GM18526 (cell line): Measurements from ENCODE around the gene FKBP14.

Source experiments
- POLR2A ChIP-seq: IDR thresholded peaks from 3 replicates; pipeline ENCODE4 v1.6.1; 2011; ENCODE audit not compliant: insufficient read length; ENCODE audit errors: extremely low read depth

The FKBP14 gene

GRCh38 chr7:30019960-30020359 is 6.5 kb downstream of the FKBP14 start:
- no peak for TF ChIP-seq POLR2A

- TF ChIP-seq POLR2A = no peak
Measured at GRCh38 chr7:30019387-30019786, 7.1 kb downstream of the FKBP14 start.

DNA sequence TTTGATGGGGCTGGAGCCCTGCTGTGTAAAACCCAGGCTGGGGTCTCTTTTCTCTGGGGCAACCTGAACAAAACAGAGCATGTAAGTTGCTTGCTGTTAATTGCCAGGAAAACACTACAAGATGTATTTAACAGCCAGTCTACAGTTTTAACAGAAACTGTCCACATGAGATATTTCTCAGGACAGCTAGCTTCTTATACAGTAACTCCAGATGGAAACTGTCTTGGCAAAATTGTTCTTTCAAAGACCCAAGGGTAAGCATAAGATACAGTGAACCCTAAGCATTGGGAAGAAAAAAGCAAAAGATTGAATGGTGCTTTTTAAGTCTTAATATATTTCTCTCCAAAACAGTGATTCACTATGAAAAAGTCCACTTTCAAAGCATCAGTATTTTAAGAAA is 8.1 kb downstream of the FKBP14 start:
- TF ChIP-seq POLR2A = no peak

DNA sequence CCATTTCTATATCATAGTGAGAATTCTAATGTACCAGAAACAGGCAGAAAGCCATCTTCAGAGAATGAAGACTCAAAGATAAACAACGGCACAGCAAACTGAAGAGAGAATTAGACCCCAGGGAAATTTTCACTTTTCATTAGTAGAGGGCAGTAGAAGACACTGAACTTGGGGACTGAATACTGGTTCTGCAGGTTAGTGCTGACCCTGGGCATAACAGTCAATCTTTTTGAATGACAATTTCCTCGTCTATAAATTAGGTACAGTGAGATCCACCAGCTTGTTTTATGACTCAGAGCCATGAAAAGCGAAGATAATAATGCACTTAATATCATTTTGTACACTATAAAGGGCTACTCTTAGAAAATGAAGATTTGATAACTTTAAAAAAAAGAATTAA is 13.7 kb downstream of the FKBP14 start:
- no peak for TF ChIP-seq POLR2A

DNA sequence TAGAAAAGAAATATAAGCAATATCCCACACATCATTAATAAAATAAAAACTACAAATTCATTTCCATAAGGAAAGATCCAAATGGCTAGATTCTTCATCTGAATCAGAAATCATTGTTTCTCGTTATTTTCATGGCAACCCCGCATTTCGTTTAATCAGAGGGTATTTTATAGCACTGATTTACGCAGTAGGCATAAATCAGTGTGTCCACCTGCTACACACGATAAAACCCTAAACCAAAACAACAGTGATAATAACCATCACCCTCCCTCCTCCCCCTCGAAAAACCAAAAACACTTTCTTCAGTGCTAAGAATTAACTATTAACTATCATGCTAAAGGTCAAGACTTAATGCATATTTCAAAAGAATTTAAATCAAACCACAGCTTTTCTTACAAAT is 16.5 kb downstream of the FKBP14 start:
- TF ChIP-seq POLR2A = no peak

GRCh38 chr7:30005464-30005863 is 21.0 kb downstream of the FKBP14 start:
- TF ChIP-seq POLR2A = no peak

DNA sequence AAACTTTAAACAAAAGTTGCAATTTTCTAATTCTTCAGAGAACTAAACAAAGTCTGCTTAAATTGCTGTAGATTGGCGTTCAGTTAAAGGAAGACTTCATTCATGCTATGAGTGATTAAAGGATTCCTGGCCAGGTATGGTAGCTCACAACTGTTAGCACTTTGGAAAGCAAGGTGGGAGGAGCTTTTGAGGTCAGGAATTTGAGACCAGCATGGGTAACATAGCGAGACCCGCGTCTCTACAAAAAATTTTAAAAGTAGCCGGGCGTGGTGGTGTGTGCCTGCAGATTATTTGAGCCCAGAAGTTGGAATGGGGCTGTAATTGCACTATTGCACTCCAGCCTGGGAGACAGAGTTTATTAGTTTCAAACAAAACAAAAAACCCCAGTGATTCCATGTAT is 23.4 kb downstream of the FKBP14 start:
- TF ChIP-seq POLR2A = no peak

DNA sequence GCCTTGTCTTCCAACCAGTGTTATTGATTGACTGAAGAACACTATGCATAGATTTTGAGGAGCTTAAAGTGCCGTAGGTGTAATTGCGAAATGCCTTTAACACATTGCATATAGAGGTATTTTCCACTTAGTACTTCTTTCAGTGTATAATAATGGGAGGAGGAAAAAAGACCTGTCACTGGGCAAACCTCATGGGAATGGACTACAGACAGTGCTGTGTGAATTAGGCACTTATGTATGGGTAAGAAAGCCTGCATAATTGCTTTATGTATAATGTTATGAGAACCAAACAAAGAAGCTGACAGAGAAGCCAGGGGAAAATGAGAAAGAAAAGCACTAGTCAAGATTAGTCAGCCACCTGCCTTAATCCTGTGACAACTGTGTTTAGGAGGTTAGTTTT is 24.5 kb downstream of the FKBP14 start:
- TF ChIP-seq POLR2A = no peak

DNA sequence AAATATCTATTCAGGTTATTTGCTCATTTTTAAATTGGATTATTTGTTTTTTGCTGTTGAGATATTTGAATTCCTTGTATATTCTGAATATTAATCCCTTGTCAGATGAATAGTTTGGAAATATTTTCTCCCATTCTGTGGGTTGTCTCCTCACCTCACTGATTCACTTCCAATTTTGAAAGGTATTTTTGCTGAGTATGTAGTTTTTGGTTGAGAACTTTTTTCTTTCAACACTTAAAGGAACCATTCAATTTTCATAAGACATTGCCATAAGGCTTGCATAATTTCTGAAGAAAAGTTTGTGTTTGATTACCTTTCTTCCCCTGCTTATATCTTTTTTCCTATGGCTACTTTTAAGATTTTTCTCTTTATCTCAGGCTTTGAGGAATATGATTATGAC is 28.0 kb downstream of the FKBP14 start:
- TF ChIP-seq POLR2A = no peak

- no peak for TF ChIP-seq POLR2A
Measured at GRCh38 chr7:29996321-29996720, 30.2 kb downstream of the FKBP14 start.

GRCh38 chr7:29995652-29996051 is 30.9 kb downstream of the FKBP14 start:
- TF ChIP-seq POLR2A = no peak

DNA sequence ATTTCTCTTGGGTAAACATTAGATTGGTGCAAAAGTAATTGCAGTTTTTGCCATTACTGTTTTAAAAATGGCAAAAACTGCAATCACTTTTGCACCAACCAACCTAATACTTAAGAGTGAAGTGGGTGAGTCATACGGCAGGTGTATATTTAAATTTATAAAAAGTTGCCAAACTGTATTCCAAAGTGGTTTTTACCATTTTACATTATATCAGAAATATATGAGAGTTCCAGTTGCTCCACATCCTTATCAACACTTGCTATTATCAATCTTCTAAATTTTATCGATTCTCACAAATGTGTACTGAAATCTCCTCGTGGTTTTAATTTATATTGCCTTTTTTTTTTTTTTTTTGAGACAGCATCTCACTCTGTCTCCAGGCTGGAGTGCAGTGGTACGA is 33.4 kb downstream of the FKBP14 start:
- TF ChIP-seq POLR2A = no peak

GRCh38 chr7:29991937-29992336 is 34.6 kb downstream of the FKBP14 start:
- no peak for TF ChIP-seq POLR2A

GRCh38 chr7:29990931-29991330 is 35.6 kb downstream of the FKBP14 start:
- TF ChIP-seq POLR2A = no peak

GRCh38 chr7:29989257-29989995 is 37.1 kb downstream of the FKBP14 start, which contains the start of gene SCRN1:
Gene SCRN1, minus strand, starts transcription at chr7:29989801. Its CDS starts 20,734 bp downstream, at chr7:29969067.
- peak; percentile 57 for TF ChIP-seq POLR2A

- TF ChIP-seq POLR2A = peak; percentile 55
Measured at GRCh38 chr7:29988424-29989256, 37.9 kb downstream of the FKBP14 start.
